CD14-positive monocyte (primary cell): ENCODE results near the gene SLC35E1. TPM values are rescaled to one million over a fixed set of nuclear protein-coding genes. Genes with fewer than 3 reads are reported as not detected.

Experiments
- DNase-seq, 3 donors: peaks; one replicate each; pipeline ENCODE4 v3.0.0-alpha.2; 2011 to 2022
- H2AFZ ChIP-seq: 2 replicates; pipeline ENCODE4 v1.6.0; 2012; ENCODE audit warnings: mild to moderate bottlenecking, low read depth, low read length, inconsistent platforms; ENCODE audit not compliant: insufficient read depth, poor library complexity, severe bottlenecking
- H3K27ac ChIP-seq, 2 donors: 1 replicate in 1 of 2; 2 replicates in 1 of 2; pipeline ENCODE4 v1.5.1; 2012 to 2013; ENCODE audit warnings: low read length in 2 of 2, control low read depth in 1 of 2, inconsistent platforms in 1 of 2, low read depth in 1 of 2, mild to moderate bottlenecking in 1 of 2
- H3K27me3 ChIP-seq, 2 donors: one replicate each; pipeline versions ENCODE4 v1.6.0 to v1.6.1; 2011 to 2013; ENCODE audit warnings: low read length in 2 of 2; ENCODE audit not compliant: control insufficient read depth in 2 of 2, insufficient read depth in 2 of 2
- H3K36me3 ChIP-seq, 2 donors: replicated peaks in 1 of 2; 1 replicate in 1 of 2; 2 replicates in 1 of 2; pipeline versions ENCODE4 v1.5.1 to v1.6.1; 2012 to 2013; ENCODE audit warnings: low read length in 2 of 2, control low read depth in 1 of 2, inconsistent platforms in 1 of 2, mild to moderate bottlenecking in 1 of 2; ENCODE audit not compliant: insufficient read depth in 2 of 2, control insufficient read depth in 1 of 2
- H3K4me1 ChIP-seq, 2 donors: 1 replicate in 1 of 2; 2 replicates in 1 of 2; pipeline versions ENCODE4 v1.5.1 to v1.6.1; 2012 to 2013; ENCODE audit warnings: low read length in 2 of 2, control low read depth in 1 of 2, inconsistent platforms in 1 of 2, mild to moderate bottlenecking in 1 of 2, moderate library complexity in 1 of 2; ENCODE audit not compliant: insufficient read depth in 2 of 2, control insufficient read depth in 1 of 2
- H3K4me2 ChIP-seq: replicated peaks from 2 replicates; pipeline ENCODE3; 2012; ENCODE audit warnings: low read length, moderate library complexity, mild to moderate bottlenecking; ENCODE audit not compliant: poor library complexity, severe bottlenecking; ENCODE audit errors: extremely low read depth
- H3K4me3 ChIP-seq, 3 experiments: fragments of 200-600 bp in 1 of 3; sonication (generic) in 1 of 3; replicated peaks in 1 of 3; 1 replicate in 2 of 3; 2 replicates in 1 of 3; pipeline ENCODE4 v1.5.1; 2011 to 2013; ENCODE audit warnings: low read length in 3 of 3, mild to moderate bottlenecking in 3 of 3, control low read depth in 2 of 3, low read depth in 2 of 3, inconsistent platforms in 1 of 3, moderate library complexity in 1 of 3
- H3K79me2 ChIP-seq: 2 replicates; pipeline ENCODE4 v1.6.0; 2012; ENCODE audit warnings: mild to moderate bottlenecking, control low read depth, inconsistent platforms, low read length, moderate library complexity; ENCODE audit not compliant: insufficient read depth
- H3K9ac ChIP-seq: 2 replicates; pipeline ENCODE4 v1.6.0; 2017; ENCODE audit warnings: low read length, mild to moderate bottlenecking; ENCODE audit not compliant: insufficient read depth, poor library complexity, severe bottlenecking
- H3K9me3 ChIP-seq, 2 donors: replicated peaks in 1 of 2; 1 replicate in 1 of 2; 2 replicates in 1 of 2; pipeline versions ENCODE4 v1.5.1 to v1.6.1; 2012 to 2013; ENCODE audit warnings: low read length in 2 of 2, control low read depth in 1 of 2; ENCODE audit not compliant: control insufficient read depth in 1 of 2, insufficient read depth in 1 of 2
- H4K20me1 ChIP-seq: 2 replicates; pipeline ENCODE4 v1.6.0; 2012; ENCODE audit warnings: mild to moderate bottlenecking, low read length, control low read depth, moderate library complexity; ENCODE audit not compliant: insufficient read depth
- H3K27ac Mint-ChIP-seq, 7 donors: one replicate each; pipeline ENCODE4 v1.8.0; 2020; ENCODE audit warnings: mild to moderate bottlenecking in 7 of 7, mixed read lengths in 7 of 7, moderate library complexity in 6 of 7, inconsistent platforms in 2 of 7
- H3K27me3 Mint-ChIP-seq, 3 donors: one replicate each; pipeline ENCODE4 v1.8.0; 2021 to 2022; ENCODE audit warnings: low read depth in 3 of 3, mild to moderate bottlenecking in 3 of 3, mixed read lengths in 3 of 3, moderate library complexity in 3 of 3, inconsistent platforms in 1 of 3
- H3K36me3 Mint-ChIP-seq, 2 donors: one replicate each; pipeline ENCODE4 v1.8.0; 2020; ENCODE audit warnings: mixed read lengths in 2 of 2, inconsistent platforms in 1 of 2, mild to moderate bottlenecking in 1 of 2
- H3K4me1 Mint-ChIP-seq: one replicate; pipeline ENCODE4 v1.8.0; 2020; ENCODE audit warnings: mild to moderate bottlenecking, mixed read lengths
- H3K4me3 Mint-ChIP-seq, 2 donors: one replicate each; pipeline ENCODE4 v1.8.0; 2020; ENCODE audit warnings: mild to moderate bottlenecking in 2 of 2, mixed read lengths in 2 of 2, moderate library complexity in 1 of 2
- H3K9me3 Mint-ChIP-seq, 7 donors: one replicate each; pipeline ENCODE4 v1.8.0; 2020 to 2022; ENCODE audit warnings: mixed read lengths in 7 of 7, mild to moderate bottlenecking in 6 of 7, moderate library complexity in 6 of 7, inconsistent platforms in 2 of 7
- CTCF ChIP-seq: fragments of 200-600 bp; IDR thresholded peaks from one replicate; pipeline ENCODE4 v1.8.0; 2022; ENCODE audit warnings: antibody characterized with exemption, mild to moderate bottlenecking
- WGBS: methylation state at CpG from one replicate; pipeline ENCODE4 v1.1.5; 2013; ENCODE audit warnings: missing lambda C conversion rate; ENCODE audit not compliant: insufficient coverage; 5-methylcytosine and 5-hydroxymethylcytosine counted together
- intact Hi-C, 2 donors: fragments of 100-400 bp; cut with micrococcal nuclease; formaldehyde crosslinking; loops; one replicate each; pipeline versions ENCODE4 v1.15.0 to v1.15.1; 2023
- polyA plus RNA-seq, 3 donors: library from polyadenylated mRNA; depleted of rRNA in 1 of 3; unstranded in 2 of 3; stranded (reverse) in 1 of 3; fragments of 300-500 nt in 2 of 3; fragments of >200 nt in 1 of 3; fragmentation: Illumina TruSeq in 2 of 3; gene quantifications; 1 replicate in 2 of 3; 2 replicates in 1 of 3; pipeline ENCODE4 v1.2.3, GENCODE V29; 2012 to 2021

Gene SLC35E1
- polyA plus RNA-seq, 3 donors, result 12.1 to 28.8 (median 13.5) TPM

GRCh38 chr19:16594131-16594586 lies 21.9 kb upstream of the SLC35E1 start:
- peak; percentile 44 to 75 (median 55) for DNase-seq
- Mint-ChIP-seq H3K27me3 (peaks cover 0 to 2% (median 0%) of the 10 kb centered on the region in 3 donors), H3K4me1 (peaks cover 49% of the 10 kb centered on the region), H3K9me3 (no peaks in the 10 kb centered on the region), H3K27ac (peak overlapping the region in 5 of 7 donors; percentile 35 to 76 (median 70)), H3K4me3 (peak overlapping the region; percentile 9 to 46), H3K36me3 (peaks cover 8 to 24% of the 10 kb centered on the region in 2 donors)
- intact Hi-C loops, result no loop called here
- Histone ChIP-seq H3K9ac (no peak overlapping the region), H3K79me2 (peaks cover 99% of the 10 kb centered on the region), H3K4me2 (peak overlapping the region; percentile 32), H3K36me3 (no peaks in the 10 kb centered on the region), H3K4me3 (peak overlapping the region in 1 of 3 experiments; percentile 36), H3K27ac (peak overlapping the region; percentile 1 to 55), H3K27me3 (no peaks in the 10 kb centered on the region), H3K9me3 (no peaks in the 10 kb centered on the region), H3K4me1 (peaks cover 23 to 38% of the 10 kb centered on the region in 2 donors), H2AFZ (no peak overlapping the region), H4K20me1 (peaks cover 99% of the 10 kb centered on the region)
- TF ChIP-seq CTCF, result no peak
- WGBS, result 0% methylated on average over 8 of the region's 10 CpGs

- peaks cover 0 to 5% (median 0%) of the 10 kb centered on the region in 3 donors for H3K27me3 Mint-ChIP-seq
- H3K4me3 ChIP-seq, result no peak overlapping the region
- H3K36me3 Mint-ChIP-seq, result peaks cover 8 to 20% of the 10 kb centered on the region in 2 donors
- H3K4me1 ChIP-seq, result peaks cover 33 to 48% of the 10 kb centered on the region in 2 donors
- no peak for TF ChIP-seq CTCF
- no peaks in the 10 kb centered on the region for H3K27me3 ChIP-seq
- peaks cover 99% of the 10 kb centered on the region for H4K20me1 ChIP-seq
- H3K27ac ChIP-seq, result no peak overlapping the region
- DNase-seq, result no peak
- H3K9ac ChIP-seq, result no peak overlapping the region
- H3K4me2 ChIP-seq, result no peak overlapping the region
- H3K9me3 Mint-ChIP-seq, result no peaks in the 10 kb centered on the region
- no peak overlapping the region for H2AFZ ChIP-seq
- H3K36me3 ChIP-seq, result no peaks in the 10 kb centered on the region
- intact Hi-C loops, result no loop called here
- H3K79me2 ChIP-seq, result peaks cover 99% of the 10 kb centered on the region
- no peak overlapping the region for H3K4me3 Mint-ChIP-seq
- peak overlapping the region in 1 of 7 donors; percentile 26 for H3K27ac Mint-ChIP-seq
- 100% methylated on average over 4 of the region's 4 CpGs for WGBS
- no peaks in the 10 kb centered on the region for H3K9me3 ChIP-seq
- H3K4me1 Mint-ChIP-seq, result peaks cover 59% of the 10 kb centered on the region
These were observed 21.0 kb upstream of the SLC35E1 start for GRCh38 chr19:16593181-16593580.
